Thyroid gland (tissue), 4 donors: Measurements from ENCODE around the gene IL12B.

Experiments
- POLR2A ChIP-seq, 2 donors: fragments of 450-650 bp; IDR thresholded peaks; one replicate each; pipeline ENCODE4 v1.6.1; 2017; ENCODE audit warnings: antibody characterized with exemption in 2 of 2, mild to moderate bottlenecking in 2 of 2, moderate library complexity in 1 of 2
- TF ChIP-seq, protein P1 (sequence below), 6 experiments: fragments of 200-600 bp in 3 of 6; fragments of 450-650 bp in 3 of 6; sonication (generic) in 3 of 6; IDR thresholded peaks; one replicate each; pipeline ENCODE4 v1.5.1; 2016 to 2019; ENCODE audit warnings: antibody characterized with exemption in 6 of 6, mild to moderate bottlenecking in 2 of 6, inconsistent platforms in 1 of 6, moderate library complexity in 1 of 6

DNA sequence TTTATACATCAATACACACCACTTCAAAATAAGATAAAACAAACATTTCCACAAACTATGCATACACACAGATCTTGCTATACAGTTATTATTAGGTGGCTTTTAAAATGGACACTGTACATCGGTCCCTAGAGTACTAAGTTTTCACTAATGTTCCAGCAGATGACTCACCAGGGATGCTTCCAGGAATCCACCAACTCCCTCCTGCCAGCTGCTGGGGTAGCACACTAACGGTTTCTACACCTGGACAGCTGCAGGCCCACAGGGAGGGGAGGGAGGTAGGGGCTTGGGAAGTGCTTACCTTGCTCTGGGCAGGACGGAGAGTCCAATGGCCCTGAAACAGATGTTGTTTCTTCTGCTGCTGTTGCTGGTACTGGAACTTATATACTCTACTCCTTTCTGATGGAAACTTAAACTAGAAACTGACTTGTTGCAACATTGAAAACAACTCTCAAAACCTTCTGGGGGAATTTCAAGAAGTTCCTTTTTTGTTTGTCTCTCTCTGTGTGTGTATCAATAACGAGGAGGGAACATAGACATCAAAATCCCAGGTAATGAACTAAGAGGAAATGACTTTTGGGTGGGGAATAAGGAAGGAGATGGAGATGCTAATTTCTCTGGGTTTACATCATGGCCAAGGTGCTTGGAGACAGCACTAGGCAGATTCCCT, at the start of gene IL12B:
- TF ChIP-seq, protein P1, sequence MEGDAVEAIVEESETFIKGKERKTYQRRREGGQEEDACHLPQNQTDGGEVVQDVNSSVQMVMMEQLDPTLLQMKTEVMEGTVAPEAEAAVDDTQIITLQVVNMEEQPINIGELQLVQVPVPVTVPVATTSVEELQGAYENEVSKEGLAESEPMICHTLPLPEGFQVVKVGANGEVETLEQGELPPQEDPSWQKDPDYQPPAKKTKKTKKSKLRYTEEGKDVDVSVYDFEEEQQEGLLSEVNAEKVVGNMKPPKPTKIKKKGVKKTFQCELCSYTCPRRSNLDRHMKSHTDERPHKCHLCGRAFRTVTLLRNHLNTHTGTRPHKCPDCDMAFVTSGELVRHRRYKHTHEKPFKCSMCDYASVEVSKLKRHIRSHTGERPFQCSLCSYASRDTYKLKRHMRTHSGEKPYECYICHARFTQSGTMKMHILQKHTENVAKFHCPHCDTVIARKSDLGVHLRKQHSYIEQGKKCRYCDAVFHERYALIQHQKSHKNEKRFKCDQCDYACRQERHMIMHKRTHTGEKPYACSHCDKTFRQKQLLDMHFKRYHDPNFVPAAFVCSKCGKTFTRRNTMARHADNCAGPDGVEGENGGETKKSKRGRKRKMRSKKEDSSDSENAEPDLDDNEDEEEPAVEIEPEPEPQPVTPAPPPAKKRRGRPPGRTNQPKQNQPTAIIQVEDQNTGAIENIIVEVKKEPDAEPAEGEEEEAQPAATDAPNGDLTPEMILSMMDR (IDR thresholded peaks at IDR 0.05), result no peak
- TF ChIP-seq POLR2A (IDR thresholded peaks at IDR 0.05), result no peak
